GM19099 (cell line): ENCODE data around the gene RERE.

Experiments
- POLR2A ChIP-seq: IDR thresholded peaks from 3 replicates; pipeline ENCODE4 v1.6.1; 2011; ENCODE audit warnings: low read depth; ENCODE audit not compliant: insufficient read length; ENCODE audit errors: extremely low read depth

RERE gene

DNA sequence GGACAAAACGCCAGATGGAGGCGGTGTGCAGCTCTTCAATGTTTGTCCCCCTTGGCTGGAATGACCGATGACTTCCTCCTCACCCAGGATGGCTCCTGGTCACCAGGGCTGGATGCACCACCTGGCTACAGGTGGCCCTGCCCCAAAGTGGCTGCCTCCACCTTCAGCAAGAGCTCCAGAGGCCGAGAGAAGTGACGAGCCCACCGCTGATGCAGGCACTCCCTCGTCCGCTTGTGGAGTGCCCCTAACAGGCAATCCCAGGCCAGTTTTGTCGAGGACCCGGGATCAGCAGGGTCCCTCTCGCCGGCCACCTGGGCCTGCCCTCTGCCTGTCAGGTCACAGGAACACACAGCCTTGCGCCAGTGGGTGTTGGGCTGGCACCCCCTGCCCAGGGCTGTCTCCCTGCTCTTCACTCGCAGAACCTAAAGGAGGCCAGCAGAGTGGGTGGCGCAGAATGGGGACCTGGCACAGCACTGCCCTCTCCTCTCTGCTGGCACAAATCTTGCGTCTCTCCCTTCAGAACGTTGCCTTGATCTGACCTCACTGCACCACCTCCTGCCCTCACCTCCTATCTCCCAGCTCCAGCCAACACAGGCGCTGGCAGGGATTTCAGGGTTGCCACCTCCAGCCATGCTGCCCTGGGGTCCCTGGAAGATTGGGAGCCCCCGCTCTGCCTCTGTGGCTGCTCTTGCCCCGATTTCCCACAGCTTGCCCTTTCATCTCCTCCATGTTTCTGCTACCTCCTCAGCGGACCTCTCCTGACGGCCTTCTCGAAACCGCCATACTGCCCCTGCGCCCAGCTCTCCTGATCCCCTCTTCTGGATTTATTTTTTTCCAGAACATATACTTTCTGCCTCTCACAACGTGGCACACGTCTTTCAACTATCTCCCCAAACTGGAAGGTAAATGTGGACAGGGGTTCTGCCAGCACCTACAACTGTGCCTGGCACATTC is 460.9 kb downstream of the RERE start:
- no peak for TF ChIP-seq POLR2A

DNA sequence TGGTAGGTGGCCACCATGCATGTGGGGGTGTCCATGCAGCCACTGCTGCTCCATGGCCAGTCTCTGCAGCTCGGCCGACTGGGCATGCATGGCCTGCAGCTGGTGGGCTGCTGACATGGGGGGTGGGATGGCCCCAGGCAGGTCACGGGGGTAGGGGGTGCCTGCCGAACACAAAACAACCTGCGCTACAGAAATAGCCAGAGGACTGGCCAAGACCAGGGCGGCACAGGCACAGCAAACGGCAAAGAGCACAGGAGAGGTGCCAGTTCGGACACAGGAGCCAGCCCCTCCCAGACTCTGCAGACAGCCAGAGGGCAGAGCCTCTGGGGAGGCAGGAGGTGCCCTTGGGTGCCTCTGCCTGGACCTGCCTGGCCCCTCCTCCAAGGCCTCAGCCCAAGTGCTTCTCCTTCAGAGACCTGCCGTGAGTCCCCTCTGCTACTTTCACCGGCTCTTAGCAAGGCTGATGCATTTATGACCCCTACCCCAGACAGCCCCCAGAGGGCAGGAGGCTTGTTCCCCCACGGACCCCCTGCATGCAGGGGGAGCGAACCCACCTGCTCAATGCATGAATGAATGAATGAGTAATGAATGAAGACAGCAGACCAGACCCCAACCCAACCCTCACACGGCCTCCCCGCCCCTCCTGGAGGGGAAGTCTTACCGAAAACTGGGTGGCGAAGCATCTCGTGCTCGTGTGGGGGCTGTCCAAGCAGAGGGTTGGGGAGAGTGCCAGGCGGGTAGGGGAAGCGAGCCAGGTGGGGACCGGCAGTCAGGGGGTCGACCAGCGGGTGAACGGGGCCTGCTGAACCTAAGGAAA is 461.8 kb downstream of the RERE start:
- TF ChIP-seq POLR2A, result no peak

DNA sequence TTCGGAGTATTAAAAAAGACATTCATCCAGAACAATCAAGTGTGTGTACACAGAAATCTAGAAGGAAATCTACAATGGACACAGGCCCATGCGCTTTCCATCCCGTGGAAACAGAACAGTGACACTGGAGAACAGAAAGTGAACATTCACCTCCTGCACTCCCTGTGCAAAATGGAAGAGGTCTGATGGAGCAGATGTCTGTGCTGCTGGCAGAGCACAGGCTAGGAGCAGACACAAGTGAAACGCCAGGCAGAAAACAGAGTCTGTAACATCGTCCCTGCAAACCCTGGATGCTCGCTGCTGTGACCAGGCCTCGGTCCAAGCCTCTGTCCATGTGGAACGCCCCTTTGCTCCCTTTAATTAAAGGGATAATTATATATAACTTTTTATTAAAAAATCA is 463.4 kb downstream of the RERE start:
- TF ChIP-seq POLR2A, result no peak

DNA sequence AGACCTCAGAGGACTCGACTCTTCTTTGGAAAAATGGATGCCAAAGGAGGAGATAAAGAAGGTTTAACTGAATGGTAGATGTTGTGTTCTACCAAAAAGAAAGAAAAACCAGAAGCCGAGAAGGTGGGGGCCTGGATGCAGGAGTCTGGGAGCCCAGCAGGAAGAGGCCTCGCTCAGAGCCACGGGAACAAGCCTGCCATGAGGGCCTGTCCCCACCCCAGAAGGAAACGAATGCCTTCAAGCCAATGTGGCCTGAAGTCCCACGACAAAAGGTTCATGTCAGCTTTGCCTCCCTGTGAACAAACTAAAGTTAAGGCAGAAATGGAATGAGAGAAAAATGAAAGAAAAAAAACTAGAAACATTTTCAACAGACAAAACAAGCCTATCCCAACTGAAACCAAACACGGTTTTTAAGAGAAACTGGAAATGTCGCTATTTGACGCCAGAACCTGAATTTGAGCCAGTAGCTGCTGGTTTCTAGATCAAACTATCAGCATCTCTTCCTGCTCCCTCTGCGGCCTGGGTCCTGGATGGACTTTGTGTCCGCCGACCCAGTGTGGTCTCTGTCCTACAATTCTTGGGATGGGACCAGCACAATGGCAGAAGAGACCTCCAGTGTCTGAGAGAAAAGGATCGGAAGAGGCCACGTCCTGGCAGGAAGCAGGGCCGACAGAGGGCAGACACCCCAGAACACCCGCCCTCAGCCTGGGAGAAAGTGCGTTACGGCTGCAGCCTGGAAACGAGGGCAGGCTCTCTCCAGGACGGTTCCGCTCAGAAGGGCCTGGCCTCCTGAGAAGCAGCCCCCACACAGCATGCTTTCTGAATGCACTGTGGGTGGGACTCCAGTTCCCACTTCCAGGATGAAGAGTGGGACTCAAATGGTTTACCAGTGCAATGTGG is 464.3 kb downstream of the RERE start:
- no peak for TF ChIP-seq POLR2A

DNA sequence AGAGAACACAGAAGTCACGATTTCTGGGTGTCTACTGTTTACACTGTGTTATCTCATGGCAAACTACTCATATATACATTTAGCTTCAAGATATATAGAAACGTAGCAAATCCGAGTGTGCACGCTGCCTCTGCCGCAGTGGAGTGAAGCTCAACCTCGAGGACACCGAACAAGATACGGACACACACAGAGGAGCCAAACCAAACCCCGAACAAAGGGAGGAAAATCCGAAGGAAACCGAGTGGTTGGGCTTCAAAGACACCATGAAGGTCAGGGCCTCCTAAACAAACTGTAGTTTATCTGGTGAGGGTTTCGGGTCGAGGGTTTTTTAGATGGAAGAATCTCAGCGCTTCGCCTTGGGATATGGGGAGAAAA is 465.0 kb downstream of the RERE start:
- TF ChIP-seq POLR2A, result no peak

DNA sequence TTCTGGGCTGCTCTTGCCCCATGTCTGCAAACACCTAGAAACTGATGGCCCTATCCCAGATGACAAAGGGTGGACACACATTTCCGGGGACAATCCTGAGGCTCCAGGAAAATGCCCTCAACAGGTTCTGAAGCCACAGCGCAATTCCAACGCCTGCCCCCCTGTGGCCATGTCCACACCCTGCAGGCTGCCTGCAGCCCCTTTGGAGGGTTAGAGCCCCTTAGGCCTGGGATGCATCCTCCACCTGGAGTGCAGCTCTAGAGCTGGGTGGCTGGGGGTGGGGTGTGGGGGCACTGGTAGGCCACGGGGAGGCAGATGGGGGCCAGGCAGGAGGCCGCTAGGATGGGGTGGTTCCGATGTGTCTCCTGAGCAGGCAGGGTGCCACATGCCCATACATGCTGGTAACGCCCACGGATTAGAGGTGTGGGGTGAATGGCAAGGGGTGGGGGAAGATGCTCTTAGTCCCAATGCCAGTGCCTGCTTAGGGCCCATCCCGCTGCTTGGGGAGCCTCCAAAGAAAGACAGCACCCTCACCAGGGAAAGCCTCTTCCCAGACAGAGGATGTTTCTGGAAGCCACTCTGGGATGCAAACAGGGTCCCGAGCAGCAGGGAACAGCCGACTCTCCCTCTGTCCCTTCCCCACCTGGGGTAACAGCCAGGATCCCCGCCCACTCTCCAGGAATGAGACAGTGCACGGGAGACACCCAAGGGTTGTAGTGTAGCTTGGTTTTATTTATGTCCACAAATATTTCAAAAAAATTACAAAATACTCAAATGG is 465.6 kb downstream of the RERE start:
- TF ChIP-seq POLR2A, result no peak

DNA sequence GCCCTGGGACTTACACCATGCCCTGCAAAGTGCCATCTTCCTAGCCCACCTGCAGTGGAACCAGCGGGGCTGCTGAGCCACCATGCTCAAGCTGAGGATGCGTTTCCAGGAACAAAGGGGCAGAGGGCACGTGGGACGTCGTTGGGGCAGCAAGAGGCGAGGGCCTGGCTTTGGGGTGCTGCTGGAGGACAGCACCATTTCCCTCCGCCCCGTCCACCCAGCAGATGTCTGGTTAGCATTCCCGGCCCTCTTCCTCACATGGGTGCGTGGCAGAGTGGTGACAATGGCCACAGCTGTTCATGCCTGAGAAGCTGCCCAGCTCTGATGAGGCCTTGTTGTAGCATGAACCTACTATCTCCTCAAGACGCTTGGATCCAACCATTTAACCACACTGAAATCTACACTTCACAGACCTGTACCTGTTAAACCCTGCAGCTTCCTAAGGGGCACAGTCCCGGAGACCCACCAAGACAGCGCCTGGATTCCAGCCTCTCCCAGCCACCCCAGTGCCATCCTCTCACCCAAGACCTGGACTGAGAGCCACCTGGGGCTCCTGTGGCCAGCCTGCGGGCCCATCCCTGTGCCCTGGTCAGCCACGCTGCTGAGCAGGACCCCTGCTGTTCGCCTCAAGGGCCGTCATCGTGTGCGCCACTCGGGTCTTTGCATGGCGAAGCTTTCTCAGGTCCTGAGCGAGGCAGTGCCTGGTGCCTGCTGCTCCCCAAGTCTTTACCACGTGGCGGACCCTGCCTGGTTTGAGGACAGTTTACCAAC is 466.3 kb downstream of the RERE start:
- TF ChIP-seq POLR2A, result peak; percentile 11

DNA sequence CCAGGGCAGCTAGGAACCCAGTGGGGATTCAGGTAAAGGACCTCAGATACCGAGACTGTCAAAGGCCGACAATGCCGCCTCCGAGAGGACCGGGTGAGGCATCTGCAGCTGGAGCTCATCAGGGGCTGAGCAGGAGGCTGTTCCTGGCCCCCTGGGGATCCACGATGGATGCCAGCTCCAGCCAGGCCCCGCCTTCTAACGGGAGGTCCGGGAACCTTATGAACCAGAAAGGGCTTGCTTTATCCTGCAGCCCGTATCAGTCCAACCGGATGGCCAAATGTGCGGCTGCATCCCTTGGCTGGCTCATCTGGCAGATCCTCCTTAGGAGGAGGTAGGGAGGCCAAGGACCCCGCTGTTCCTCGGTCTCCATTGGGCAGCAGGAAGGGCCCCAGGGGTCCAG is 467.5 kb downstream of the RERE start:
- no peak for TF ChIP-seq POLR2A

DNA sequence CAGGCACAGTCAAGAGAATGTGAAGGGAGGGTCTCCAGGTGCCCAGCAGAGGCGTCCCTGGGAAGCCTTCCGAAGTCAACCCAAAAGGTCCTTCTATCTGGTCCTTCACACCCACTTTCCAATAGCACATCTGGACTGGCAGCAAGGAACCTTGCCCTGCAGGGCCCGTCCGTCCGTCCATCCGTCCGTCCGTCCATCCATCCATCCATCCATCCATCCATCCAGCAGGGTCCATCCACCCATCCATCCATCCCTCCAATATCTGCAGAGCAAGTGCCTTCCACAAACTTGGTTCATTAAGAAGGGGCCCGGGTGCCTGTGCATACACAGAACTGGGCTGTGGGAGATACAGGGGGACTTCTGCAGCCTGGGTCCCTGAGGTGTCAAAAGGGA is 468.0 kb downstream of the RERE start:
- TF ChIP-seq POLR2A, result no peak

DNA sequence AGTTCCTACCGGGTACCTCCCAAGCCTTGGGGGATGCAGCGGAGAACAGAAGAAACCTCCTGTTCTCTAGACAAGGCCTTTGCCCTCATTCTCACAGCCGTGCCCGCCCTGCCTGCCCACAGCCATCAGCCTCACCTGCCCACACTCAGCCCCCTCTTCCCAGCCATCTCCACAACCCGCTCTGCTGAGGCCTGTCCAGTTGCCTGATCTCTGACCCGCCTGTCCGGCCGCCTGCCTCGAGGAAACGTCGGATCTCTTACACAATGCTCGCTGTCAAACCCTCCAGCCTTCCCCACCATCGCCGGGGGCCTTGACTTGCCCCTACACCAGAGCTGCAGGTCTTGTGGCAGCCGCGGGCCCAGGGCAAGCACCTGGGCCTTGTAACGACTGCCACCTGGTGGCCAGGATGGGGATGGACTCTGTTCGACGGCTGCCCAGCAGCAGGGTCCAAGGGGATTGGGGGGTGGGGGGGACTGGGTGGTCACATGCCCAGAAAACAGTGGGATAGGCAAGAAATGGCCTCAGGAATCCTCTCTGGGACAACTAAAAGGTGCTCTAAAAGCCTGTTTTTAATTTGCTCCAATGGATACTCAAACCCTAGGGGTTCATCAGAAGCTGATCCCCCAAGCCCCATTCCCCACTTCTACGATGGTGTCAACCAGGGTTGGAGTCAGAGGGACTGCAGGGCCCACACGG is 468.5 kb downstream of the RERE start:
- no peak for TF ChIP-seq POLR2A

DNA sequence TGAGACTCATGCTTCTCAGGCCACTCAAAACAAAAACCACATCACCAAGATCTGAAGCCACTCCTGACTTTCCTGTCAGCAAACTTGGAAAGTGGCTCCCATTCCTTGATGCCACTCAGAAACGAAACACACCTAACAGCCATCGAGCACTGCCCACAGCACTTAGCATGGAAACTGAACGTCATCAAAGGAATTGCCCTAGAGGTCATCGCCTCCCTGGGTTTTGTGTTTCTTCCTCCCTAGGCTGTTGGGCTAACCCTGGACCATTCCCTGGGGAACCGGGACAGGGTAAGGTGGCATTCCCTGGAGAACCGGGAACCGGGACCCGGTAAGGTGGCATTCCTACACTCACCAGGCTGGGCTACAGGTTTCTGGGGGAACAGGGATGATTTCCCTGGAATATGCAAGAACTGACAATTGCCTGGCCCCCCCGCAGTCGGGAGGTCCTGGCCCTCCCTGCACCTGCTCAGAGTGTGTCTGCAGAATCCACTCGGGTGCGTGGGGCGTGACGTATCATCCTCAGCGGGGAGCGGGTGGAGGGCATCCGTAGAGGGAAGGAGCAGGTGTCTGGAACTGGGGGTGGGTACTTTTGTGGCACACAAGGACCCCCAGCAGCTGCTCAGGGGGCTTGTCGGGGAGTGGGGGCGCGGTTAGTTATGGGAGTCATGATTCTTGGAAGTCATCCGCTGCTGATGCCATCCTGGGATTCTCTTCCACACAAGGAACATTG is 469.2 kb downstream of the RERE start:
- no peak for TF ChIP-seq POLR2A

DNA sequence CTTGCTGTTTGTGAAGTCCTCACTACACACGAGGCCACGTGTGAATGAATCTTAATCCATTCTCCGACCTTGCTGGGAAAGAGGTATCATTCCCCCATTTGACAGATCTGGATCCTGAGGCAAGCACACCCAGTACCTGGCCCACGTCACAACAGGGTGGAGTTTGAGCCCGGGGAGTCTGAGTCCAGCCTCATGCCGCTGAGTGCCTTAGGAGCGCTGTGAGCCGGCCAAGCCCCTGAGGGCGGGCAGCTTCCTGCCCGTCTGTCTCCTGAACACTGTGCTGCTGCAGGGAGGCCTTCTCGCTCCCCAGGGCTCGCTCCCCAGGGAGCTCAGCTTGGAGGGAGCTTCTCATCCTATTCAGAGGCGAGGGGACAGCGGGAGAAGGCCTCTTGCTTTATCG is 469.8 kb downstream of the RERE start:
- TF ChIP-seq POLR2A, result no peak
